ENCODE data around the gene SIK3. TPM values are rescaled to one million over a fixed set of nuclear protein-coding genes. Genes with fewer than 3 reads are reported as not detected.

SIK3 gene
- total RNA-seq, 2 experiments from 2014 or later: 81.4 to 86.1 TPM

DNA sequence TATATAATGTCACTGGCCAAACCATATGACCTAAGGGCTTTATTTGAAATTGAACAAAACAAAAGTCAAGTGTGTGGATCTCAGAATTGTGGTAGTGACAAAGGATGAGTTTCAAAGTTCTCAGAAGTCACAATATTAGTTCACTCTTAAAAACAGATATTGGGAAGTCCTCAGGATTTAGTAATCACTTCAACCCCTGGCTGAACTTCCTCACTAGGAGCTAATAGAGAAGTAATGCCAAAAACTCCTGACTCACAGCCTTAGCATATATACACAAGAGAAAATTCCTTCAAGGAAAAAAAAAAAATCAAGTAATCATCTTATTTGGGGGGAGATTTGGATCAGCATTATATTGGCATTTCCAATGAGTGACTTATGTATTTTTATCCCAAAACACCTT is 185.2 kb downstream of the SIK3 start:
- Mint-ChIP-seq H3K27ac (no peak overlapping the region), H3K9me3 (no peaks in the 10 kb centered on the region), H3K4me1 (ENCODE audit: low read depth) (peaks cover 30% of the 10 kb centered on the region), H3K36me3 (ENCODE audit: low read depth) (peaks cover 23% of the 10 kb centered on the region), H3K4me3 (no peak overlapping the region), H3K27me3 (no peaks in the 10 kb centered on the region)
- Histone ChIP-seq H3K4me3 (ENCODE audit: low read length) (no peak overlapping the region), H3K27me3 (ENCODE audit: control insufficient read depth in 1 of 2, insufficient read depth in 2 of 2, low read length in 2 of 2) (no peaks in the 10 kb centered on the region), H3K4me1 (ENCODE audit: insufficient read depth, low read length) (peaks cover 3% of the 10 kb centered on the region), H3K27ac (ENCODE audit: low read depth in 1 of 2, low read length in 2 of 2) (no peak overlapping the region), H3K9me3 (ENCODE audit: control insufficient read depth in 1 of 2, insufficient read depth in 1 of 2, low read length in 2 of 2) (no peaks in the 10 kb centered on the region), H3K36me3 (ENCODE audit: insufficient read depth, low read length) (no peaks in the 10 kb centered on the region)
- intact Hi-C loops (cut with DNase I, micrococcal nuclease): no loop called here
- DNase-seq: peak in 2 of 14 experiments; percentile 39 to 49
- TF ChIP-seq, protein P1, sequence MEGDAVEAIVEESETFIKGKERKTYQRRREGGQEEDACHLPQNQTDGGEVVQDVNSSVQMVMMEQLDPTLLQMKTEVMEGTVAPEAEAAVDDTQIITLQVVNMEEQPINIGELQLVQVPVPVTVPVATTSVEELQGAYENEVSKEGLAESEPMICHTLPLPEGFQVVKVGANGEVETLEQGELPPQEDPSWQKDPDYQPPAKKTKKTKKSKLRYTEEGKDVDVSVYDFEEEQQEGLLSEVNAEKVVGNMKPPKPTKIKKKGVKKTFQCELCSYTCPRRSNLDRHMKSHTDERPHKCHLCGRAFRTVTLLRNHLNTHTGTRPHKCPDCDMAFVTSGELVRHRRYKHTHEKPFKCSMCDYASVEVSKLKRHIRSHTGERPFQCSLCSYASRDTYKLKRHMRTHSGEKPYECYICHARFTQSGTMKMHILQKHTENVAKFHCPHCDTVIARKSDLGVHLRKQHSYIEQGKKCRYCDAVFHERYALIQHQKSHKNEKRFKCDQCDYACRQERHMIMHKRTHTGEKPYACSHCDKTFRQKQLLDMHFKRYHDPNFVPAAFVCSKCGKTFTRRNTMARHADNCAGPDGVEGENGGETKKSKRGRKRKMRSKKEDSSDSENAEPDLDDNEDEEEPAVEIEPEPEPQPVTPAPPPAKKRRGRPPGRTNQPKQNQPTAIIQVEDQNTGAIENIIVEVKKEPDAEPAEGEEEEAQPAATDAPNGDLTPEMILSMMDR (IDR thresholded peaks at IDR 0.05): no peak
- CTCF ChIA-PET: no interaction called here
- POLR2A ChIA-PET: interaction anchor here (0.6 to 0.7 kb wide), 2 partner anchors 18 to 106 kb away, joined by 3 read pairs; no protein-coding TSS in a partner anchor
- no peak for ATAC-seq (ENCODE audit: poor library complexity)

DNA sequence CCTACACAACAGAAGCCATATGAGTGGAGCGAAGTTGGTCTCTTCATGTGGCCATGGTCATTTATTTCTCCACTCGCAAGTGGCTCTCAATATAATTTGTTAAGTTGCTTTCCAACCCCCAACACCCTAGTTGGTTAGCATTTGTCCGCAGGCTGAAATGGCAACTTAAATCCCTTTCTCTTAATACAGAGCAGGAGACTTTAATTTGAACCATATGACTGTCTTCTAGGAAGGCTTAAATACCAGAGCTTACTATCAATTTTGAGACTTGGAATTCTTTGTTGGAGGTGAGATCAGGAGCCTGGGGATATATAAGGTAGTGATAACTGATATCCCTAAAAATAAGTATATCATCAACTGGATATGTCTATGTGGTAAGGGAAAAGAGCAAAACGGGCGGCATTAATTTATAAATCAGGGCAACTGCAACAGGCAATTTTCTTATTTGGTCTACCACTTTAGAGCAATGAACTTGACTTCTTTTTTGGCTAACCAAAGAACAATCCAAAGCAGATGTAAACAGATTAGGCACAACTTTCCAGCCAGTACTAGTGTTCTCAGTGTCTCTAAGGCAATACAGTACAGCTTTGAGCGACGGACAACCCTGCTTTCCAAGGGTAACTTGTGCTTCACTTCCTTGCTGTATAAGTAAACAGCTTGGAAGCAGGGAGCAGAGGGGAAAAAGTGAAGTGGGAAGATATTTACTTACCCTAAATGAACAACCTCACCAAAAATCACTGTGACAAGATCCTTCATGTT is 186.1 kb downstream of the SIK3 start:
- Mint-ChIP-seq H3K4me3 (no peak overlapping the region), H3K9me3 (no peaks in the 10 kb centered on the region), H3K4me1 (ENCODE audit: low read depth) (peaks cover 33% of the 10 kb centered on the region), H3K27ac (no peak overlapping the region), H3K27me3 (no peaks in the 10 kb centered on the region), H3K36me3 (ENCODE audit: low read depth) (peaks cover 23% of the 10 kb centered on the region)
- Histone ChIP-seq H3K27me3 (ENCODE audit: control insufficient read depth in 1 of 2, insufficient read depth in 2 of 2, low read length in 2 of 2) (no peaks in the 10 kb centered on the region), H3K27ac (ENCODE audit: low read depth in 1 of 2, low read length in 2 of 2) (no peak overlapping the region), H3K4me3 (ENCODE audit: low read length) (no peak overlapping the region), H3K9me3 (ENCODE audit: control insufficient read depth in 1 of 2, insufficient read depth in 1 of 2, low read length in 2 of 2) (no peaks in the 10 kb centered on the region), H3K4me1 (ENCODE audit: insufficient read depth, low read length) (peaks cover 3% of the 10 kb centered on the region), H3K36me3 (ENCODE audit: insufficient read depth, low read length) (no peaks in the 10 kb centered on the region)
- no peak for ATAC-seq (ENCODE audit: poor library complexity)
- ChIA-PET CTCF (no interaction called here), POLR2A (no interaction called here)
- intact Hi-C loops (cut with DNase I, micrococcal nuclease): no loop called here
- no peak for DNase-seq
- TF ChIP-seq, protein P1 (IDR thresholded peaks at IDR 0.05): no peak

DNA sequence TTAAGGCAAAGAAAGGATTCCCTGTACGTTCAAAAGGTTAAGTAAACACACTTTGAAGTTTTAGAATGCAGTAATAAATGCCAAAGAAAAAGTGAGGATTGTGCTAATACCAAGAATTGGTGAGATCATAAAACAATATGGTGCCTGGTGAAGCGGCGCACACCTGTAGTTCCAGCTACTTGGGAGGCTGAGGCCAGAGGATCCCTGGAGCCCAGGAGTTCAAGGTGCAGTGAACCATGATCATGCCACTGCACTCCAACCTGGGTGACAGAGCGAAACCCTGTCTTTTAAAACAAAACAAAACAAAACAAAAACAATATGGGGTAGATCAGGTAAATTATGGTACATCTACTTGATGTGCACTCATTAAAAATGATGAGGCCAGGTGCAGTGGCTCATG is 187.4 kb downstream of the SIK3 start:
- TF ChIP-seq, protein P1 (IDR thresholded peaks at IDR 0.05): no peak
- Histone ChIP-seq H3K9me3 (ENCODE audit: control insufficient read depth in 1 of 2, insufficient read depth in 1 of 2, low read length in 2 of 2) (no peaks in the 10 kb centered on the region), H3K36me3 (ENCODE audit: insufficient read depth, low read length) (peaks cover 1% of the 10 kb centered on the region), H3K27ac (ENCODE audit: low read depth in 1 of 2, low read length in 2 of 2) (no peak overlapping the region), H3K4me3 (ENCODE audit: low read length) (no peak overlapping the region), H3K4me1 (ENCODE audit: insufficient read depth, low read length) (peaks cover 3% of the 10 kb centered on the region), H3K27me3 (ENCODE audit: control insufficient read depth in 1 of 2, insufficient read depth in 2 of 2, low read length in 2 of 2) (no peaks in the 10 kb centered on the region)
- ATAC-seq (ENCODE audit: poor library complexity): no peak
- intact Hi-C loops (cut with DNase I, micrococcal nuclease): no loop called here
- ChIA-PET POLR2A (interaction anchor here (1.7 kb wide), 2 partner anchors 9 to 19 kb away, joined by 4 to 6 read pairs; no protein-coding TSS in a partner anchor), CTCF (no interaction called here)
- H3K36me3 Mint-ChIP-seq (ENCODE audit: low read depth): peaks cover 31% of the 10 kb centered on the region
- H3K4me3 Mint-ChIP-seq: no peak overlapping the region
- H3K27ac Mint-ChIP-seq: no peak overlapping the region
- peaks cover 30% of the 10 kb centered on the region for H3K4me1 Mint-ChIP-seq (ENCODE audit: low read depth)
- no peaks in the 10 kb centered on the region for H3K27me3 Mint-ChIP-seq
- no peak for DNase-seq
- no peaks in the 10 kb centered on the region for H3K9me3 Mint-ChIP-seq

Measured in CD4-positive, alpha-beta T cell (primary cell).